ENCODE measurements around the gene RAF1. TPM values are rescaled to one million over a fixed set of nuclear protein-coding genes. Genes with fewer than 3 reads are reported as not detected.

The RAF1 gene
- total RNA-seq, 4 donors from 2014 or later: 121 to 133 (median 126) TPM

GRCh38 chr3:12655701-12656100 is 8.2 kb downstream of the RAF1 start:
- no peak overlapping the region for H3K4me3 ChIP-seq
- no peak for DNase-seq
- peaks cover 0 to 30% (median 0%) of the 10 kb centered on the region in 4 donors for H3K4me1 ChIP-seq
- no peaks in the 10 kb centered on the region for H3K27me3 ChIP-seq
- H3K36me3 ChIP-seq: peaks cover 0 to 3% (median 0%) of the 10 kb centered on the region in 3 donors
- H3K9me3 ChIP-seq: no peaks in the 10 kb centered on the region
- H3K27ac ChIP-seq: no peak overlapping the region
- TF ChIP-seq POLR2A (IDR thresholded peaks at IDR 0.05) (no peak), CTCF (IDR thresholded peaks at IDR 0.05) (no peak)

DNA sequence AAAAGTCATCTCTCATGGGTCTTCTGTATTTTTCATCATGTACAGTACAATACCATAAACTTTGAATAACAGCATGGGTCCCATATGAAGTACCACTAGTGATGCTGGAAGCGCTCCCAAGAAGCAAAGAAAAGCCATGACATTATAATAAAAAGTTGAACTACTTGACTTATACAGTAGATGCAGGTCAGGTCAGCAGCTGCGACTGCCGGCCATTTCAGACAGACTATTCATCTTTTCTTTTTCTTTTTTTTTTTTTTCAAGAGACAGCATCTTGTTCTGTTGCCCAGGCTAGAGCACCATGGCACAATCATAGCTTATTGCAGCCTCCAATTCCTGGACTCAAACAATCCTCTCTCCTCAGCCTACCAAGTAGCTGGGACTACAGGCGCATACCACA is 10.2 kb downstream of the RAF1 start:
- H3K4me1 ChIP-seq: peaks cover 0 to 12% (median 0%) of the 10 kb centered on the region in 4 donors
- DNase-seq: no peak
- no peaks in the 10 kb centered on the region for H3K27me3 ChIP-seq
- peaks cover 0 to 3% (median 0%) of the 10 kb centered on the region in 3 donors for H3K36me3 ChIP-seq
- no peak overlapping the region for H3K4me3 ChIP-seq
- TF ChIP-seq POLR2A (IDR thresholded peaks at IDR 0.05): no peak
- TF ChIP-seq CTCF (IDR thresholded peaks at IDR 0.05): no peak
- no peaks in the 10 kb centered on the region for H3K9me3 ChIP-seq
- H3K27ac ChIP-seq: no peak overlapping the region

- H3K27ac ChIP-seq: no peak overlapping the region
- H3K27me3 ChIP-seq: no peaks in the 10 kb centered on the region
- TF ChIP-seq CTCF (IDR thresholded peaks at IDR 0.05) (no peak), POLR2A (IDR thresholded peaks at IDR 0.05) (no peak)
- H3K36me3 ChIP-seq: no peaks in the 10 kb centered on the region
- peaks cover 0 to 10% (median 2%) of the 10 kb centered on the region in 4 donors for H3K4me1 ChIP-seq
- H3K9me3 ChIP-seq: no peaks in the 10 kb centered on the region
- no peak overlapping the region for H3K4me3 ChIP-seq
- DNase-seq: no peak
Measured at GRCh38 chr3:12648384-12648959, 15.4 kb downstream of the RAF1 start.

- Histone ChIP-seq H3K4me3 (no peak overlapping the region), H3K36me3 (no peaks in the 10 kb centered on the region), H3K27me3 (no peaks in the 10 kb centered on the region), H3K9me3 (no peaks in the 10 kb centered on the region), H3K27ac (no peak overlapping the region), H3K4me1 (peaks cover 0 to 10% (median 2%) of the 10 kb centered on the region in 4 donors)
- no peak for DNase-seq
- TF ChIP-seq POLR2A (IDR thresholded peaks at IDR 0.05): no peak
- TF ChIP-seq CTCF (IDR thresholded peaks at IDR 0.05): no peak
Measured at GRCh38 chr3:12644331-12644937, 19.5 kb downstream of the RAF1 start.

DNA sequence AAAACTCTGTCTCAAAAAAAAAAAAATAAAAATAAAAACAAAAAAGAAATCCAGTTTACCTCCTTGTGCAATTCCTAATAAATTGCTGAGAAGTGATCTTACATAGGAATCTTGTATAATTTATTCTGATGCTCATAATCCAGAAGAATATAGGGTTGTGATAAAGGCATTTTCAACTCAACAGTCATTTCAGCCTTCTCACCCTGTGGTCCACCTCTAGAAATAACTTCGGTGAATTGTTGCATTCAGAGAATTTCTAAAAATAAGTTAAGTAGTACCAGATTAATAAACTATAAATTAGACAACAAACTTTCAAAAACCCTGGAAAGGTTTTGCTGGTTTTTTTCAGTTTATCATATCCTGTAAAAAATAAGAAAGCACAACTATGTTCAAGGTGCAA is 20.2 kb downstream of the RAF1 start:
- Histone ChIP-seq H3K27me3 (no peaks in the 10 kb centered on the region), H3K4me1 (peaks cover 0 to 8% (median 2%) of the 10 kb centered on the region in 4 donors), H3K36me3 (no peaks in the 10 kb centered on the region), H3K27ac (no peak overlapping the region), H3K9me3 (no peaks in the 10 kb centered on the region), H3K4me3 (no peak overlapping the region)
- DNase-seq: no peak
- TF ChIP-seq CTCF (IDR thresholded peaks at IDR 0.05) (no peak), POLR2A (IDR thresholded peaks at IDR 0.05) (no peak)
